ENCODE data around the gene SH3BGRL2.

DNA sequence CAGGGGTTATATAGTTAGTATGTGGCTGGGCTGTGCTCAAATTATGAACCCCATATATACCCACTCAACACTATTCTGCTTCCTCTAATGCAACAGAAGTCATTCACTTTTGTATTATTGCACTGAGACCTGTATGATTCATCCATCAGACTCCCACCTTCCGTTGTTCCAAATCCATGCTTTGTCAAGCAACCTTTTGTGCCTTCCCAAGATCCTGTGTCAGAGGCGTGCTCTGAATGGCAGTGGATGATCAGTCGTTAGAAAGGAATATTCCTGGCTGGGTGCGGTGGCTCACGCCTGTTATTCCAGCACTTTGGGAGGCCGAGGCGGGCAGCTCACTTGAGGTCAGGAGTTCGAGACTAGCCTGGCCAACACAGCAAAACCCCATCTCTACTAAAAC, 103.2 kb downstream of the SH3BGRL2 start:
- TF ChIP-seq, protein P1, sequence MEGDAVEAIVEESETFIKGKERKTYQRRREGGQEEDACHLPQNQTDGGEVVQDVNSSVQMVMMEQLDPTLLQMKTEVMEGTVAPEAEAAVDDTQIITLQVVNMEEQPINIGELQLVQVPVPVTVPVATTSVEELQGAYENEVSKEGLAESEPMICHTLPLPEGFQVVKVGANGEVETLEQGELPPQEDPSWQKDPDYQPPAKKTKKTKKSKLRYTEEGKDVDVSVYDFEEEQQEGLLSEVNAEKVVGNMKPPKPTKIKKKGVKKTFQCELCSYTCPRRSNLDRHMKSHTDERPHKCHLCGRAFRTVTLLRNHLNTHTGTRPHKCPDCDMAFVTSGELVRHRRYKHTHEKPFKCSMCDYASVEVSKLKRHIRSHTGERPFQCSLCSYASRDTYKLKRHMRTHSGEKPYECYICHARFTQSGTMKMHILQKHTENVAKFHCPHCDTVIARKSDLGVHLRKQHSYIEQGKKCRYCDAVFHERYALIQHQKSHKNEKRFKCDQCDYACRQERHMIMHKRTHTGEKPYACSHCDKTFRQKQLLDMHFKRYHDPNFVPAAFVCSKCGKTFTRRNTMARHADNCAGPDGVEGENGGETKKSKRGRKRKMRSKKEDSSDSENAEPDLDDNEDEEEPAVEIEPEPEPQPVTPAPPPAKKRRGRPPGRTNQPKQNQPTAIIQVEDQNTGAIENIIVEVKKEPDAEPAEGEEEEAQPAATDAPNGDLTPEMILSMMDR (conservative IDR thresholded peaks at IDR 0.05; ENCODE audit: low read depth, low read length) = no peak
- TF ChIP-seq EZH2 (IDR thresholded peaks at IDR 0.05; ENCODE audit: borderline replicate concordance, low read depth, low read length, poor library complexity, severe bottlenecking) = no peak
